GM18873 (cell line): ENCODE measurements around the gene ATP2B2.

ENCODE experiments used
- ATAC-seq: cut with Tn5 transposase; IDR thresholded peaks from one replicate; pipeline ENCODE4 v1.9.1; 2021; ENCODE audit warnings: mild to moderate bottlenecking, moderate library complexity, moderate number of reproducible peaks; ENCODE audit not compliant: unreplicated experiment, low FRiP score

ATP2B2 gene

GRCh38 chr3:10337323-10338163 is 167.8 kb downstream of the ATP2B2 start:
- ATAC-seq = no peak

- ATAC-seq = no peak
Measured at GRCh38 chr3:10336761-10337160, 168.6 kb downstream of the ATP2B2 start.

DNA sequence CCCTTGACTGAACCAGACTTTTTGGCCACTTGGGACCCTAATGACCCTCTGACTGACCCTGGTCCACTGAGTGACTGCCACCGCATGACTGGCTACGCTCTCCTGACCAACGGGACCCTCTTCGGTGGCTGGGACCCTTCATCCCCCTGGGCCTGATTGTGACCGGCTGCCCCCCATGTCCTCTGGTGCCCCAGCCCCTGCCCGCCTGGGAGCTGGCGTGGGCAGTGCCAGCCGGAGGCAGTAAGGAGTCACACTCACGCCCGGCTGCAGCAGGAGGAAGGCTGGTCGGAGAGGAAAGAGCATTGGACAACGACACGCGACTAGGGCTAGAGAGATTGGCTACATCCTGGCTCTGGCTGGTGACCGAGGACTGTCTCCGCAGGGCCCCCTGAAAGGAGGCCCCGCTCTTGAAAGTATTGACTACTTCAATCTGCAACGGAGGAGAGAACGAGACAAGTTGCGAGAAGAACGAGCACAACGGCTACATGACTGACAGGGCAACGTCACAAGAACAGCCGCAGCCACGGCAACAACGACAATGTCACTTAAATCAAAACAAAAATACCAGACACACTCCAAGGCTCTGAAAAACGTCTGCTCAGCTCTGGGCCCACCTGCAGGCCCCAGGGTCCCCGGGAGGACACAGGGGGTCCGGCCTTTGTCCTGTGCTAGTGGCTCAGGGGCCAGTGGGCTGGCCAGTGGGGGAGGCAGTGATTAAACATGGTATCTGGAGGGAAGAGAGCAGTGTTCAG is 169.3 kb downstream of the ATP2B2 start:
- no peak for ATAC-seq

DNA sequence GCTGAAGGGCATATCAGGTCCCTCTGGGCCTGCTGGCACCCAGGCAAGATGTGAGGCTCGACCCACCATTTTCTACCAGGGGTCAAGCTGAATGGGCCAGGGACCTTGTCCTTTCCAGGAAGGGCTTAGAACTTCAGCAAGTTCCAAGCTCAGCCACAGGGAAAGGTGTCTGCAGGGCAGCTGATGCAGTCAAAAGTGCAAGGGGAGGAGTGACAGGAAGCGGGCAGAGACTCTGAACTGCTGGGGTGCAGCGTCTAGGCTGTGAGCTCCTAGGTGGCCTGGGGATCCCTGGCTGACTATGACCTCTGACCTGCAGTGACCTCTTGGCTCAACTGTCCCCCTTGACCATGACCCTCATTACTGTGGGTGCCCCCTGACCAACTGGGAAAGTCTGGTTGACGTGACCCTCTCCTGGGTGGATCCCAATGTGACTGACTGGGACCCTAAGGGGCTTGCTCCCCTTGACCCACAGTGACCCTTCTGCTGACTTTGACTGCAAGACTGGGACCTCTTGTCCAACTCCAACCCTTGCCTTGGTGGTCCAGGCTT is 170.1 kb downstream of the ATP2B2 start:
- no peak for ATAC-seq

GRCh38 chr3:10334459-10334858 is 170.9 kb downstream of the ATP2B2 start:
- no peak for ATAC-seq

DNA sequence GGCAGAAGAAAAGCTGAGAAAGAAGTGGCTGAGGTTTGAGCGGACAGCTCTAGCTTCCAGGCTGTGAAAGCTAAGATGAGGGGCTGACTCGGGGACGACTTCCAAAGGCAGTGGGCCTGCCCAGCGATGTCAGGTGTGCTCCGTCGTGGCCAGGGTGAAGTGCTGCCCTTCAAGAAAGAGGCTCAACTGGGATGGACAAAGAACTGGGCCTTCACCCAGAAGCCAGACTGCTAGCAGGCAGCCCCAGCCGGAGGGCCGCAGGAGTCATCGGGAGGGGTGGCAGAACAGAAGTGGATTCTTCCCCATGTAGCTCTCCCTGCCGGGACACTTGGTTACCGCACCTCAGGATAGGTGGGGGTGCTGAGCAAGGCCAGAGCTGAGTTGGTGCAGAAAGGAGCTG is 171.3 kb downstream of the ATP2B2 start:
- no peak for ATAC-seq

- no peak for ATAC-seq
Measured at GRCh38 chr3:10333349-10333650, 172.1 kb downstream of the ATP2B2 start.

DNA sequence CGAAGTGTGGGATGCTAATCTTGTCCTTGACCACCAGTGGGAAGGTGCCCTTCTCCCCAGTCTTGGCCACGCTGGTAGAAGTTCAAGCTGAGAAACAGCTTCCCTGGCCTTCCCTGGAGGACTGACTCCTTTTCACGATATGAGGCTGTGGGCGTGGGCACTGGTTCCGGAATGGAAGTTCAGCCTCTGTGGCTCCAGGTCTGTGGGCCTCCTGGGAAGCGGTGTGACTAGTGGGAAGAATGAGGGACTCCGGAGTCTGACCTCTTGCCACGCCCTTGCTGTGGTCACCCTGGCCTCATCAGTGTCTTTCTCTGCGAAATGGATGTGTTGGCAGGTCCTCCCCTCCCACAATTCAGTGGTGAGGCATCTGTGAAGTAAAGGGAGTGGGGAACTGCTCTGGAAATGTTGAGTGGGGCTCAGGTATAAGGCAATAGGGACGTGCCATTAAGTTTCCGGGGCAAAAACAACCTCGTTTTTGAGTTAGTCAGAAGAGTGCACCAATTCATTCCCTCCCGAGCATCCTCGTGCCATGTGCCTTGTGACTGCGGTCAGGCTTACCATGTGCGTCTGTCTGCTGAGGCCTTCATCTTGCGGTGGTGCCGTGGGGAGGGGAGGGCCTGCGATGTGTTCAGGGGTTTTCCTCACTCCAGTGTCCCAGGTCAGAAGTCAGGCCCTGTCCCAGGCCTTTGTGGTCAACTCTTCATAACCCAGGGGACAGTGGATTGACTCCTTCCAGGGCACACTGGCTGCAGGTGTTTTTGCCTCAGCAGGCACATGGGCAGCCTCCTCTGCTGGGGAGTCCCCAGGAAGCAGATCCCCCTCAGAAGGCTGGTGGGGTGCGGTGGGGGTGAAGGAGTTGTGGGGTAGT is 172.7 kb downstream of the ATP2B2 start:
- no peak for ATAC-seq

GRCh38 chr3:10331320-10331719 is 174.1 kb downstream of the ATP2B2 start:
- ATAC-seq = no peak

- no peak for ATAC-seq
Measured at GRCh38 chr3:10330319-10330718, 175.1 kb downstream of the ATP2B2 start.

- no peak for ATAC-seq
Measured at GRCh38 chr3:10329495-10330015, 175.8 kb downstream of the ATP2B2 start.

DNA sequence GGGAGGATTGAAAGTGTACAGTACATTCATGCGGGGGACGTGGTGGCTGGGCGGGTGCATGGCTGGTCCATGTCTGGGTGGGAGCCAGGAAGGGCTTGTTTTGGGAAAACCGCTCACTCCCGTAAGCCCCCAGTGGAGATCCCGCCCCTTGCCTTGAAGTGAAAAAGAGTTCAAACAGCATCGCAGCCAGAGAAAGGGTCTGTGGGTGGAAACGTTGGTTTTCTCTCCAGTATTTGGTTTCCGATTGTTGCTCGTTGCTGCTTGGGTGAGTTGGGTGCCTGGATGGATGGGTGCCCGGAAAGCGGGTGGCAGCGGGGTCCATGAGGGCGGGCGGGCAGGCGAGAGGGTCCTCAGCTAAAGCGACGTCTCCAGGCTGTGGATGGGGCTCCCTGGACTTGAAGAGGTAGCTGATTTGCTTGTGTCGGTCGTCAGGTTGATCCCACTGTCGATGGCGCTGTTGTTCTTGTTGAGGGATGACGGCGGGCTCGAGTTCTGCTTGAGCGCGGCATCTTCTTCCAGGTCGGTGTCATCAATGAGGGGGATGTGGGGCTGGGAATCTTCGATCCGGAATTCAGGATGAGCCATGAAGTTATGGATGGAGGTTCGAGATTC is 176.8 kb downstream of the ATP2B2 start:
- no peak for ATAC-seq

DNA sequence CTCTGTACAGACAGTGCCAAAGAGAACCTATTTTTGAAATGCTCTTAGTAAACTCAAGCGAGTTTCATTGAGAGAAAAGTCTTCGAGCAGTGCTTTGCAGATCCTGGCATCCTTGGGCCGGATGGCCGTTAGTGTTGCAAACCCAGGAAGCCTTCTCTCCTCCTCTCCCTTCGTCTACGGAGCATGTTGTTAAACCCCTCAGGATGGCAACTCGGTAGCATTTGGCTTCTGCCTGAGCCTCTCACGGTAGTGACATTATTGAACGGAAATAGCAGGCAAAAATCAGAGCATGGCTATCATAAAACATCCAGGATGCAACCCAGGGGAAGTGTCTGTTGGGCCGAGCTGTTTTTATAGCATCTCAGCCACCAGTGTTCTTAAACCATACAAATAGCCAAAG is 177.8 kb downstream of the ATP2B2 start:
- ATAC-seq = no peak

- no peak for ATAC-seq
Measured at GRCh38 chr3:10322352-10322710, 183.1 kb downstream of the ATP2B2 start.

GRCh38 chr3:10321630-10322351 is 183.6 kb downstream of the ATP2B2 start:
- no peak for ATAC-seq

GRCh38 chr3:10320320-10320677 is 185.1 kb downstream of the ATP2B2 start:
- ATAC-seq = no peak

DNA sequence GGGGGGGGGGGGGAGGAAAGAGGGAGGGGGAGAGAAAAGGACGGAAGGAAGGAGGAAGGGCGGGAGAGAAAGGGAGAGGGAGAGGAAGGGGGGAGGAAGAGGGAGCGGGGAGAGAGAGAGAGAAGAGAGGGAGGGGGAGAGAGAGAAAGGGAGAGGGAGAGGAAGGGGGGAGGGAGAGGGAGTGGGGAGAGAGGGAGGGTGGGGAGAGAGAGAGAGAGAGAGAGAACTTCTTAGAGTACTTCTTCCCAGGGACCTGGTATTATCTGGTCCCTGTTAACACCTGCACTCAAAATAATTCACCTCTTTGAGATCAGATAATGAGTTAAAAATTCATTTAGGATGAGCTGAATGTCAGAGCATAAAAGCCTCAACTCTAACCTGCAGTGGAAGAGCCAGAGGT is 185.6 kb downstream of the ATP2B2 start:
- no peak for ATAC-seq

DNA sequence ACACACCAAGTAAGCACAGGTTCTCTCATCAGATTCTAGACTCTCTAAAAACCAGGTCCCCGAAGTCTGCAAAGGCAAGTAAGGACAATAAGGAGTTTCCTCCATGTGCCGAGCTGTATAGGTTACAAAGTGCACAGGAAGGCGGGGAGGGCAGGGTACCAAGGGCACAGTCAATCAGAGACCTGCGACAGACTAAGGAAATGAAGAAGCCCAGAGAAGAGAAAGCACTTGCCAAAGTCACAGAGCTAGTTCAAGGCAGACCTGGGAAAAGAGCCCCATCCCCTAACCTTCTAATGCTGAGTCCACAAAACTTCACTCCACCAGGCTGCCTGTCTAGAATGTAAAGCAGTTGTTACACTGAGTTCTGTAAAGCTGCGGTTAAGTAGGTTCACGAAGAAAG is 186.1 kb downstream of the ATP2B2 start:
- no peak for ATAC-seq

- ATAC-seq = no peak
Measured at GRCh38 chr3:10317961-10318350, 187.4 kb downstream of the ATP2B2 start.
